HG03064 (cell line): ENCODE results near the gene PLOD2.
A peak's percentile ranks its signal among the peaks of the same experiment; 100 is the strongest.

Source experiments
- ATAC-seq: cut with Tn5 transposase; IDR thresholded peaks from one replicate; pipeline ENCODE4 v1.9.1; 2021; ENCODE audit warnings: low read depth; ENCODE audit not compliant: unreplicated experiment

Gene PLOD2

GRCh38 chr3:146160964-146161662 is at the start of gene PLOD2:
Gene PLOD2, minus strand, starts transcription at chr3:146161184. Its CDS starts 195 bp downstream, at chr3:146160989.
- no peak for ATAC-seq

GRCh38 chr3:146209371-146209770 is 48.4 kb upstream of the PLOD2 start:
- ATAC-seq: no peak

- no peak for ATAC-seq
Measured at GRCh38 chr3:146203776-146204175, 42.8 kb upstream of the PLOD2 start.

GRCh38 chr3:146200461-146201220 is 39.7 kb upstream of the PLOD2 start:
- no peak for ATAC-seq

- ATAC-seq: no peak
Measured at GRCh38 chr3:146199762-146200161, 38.8 kb upstream of the PLOD2 start.

GRCh38 chr3:146196789-146197188 is 35.8 kb upstream of the PLOD2 start:
- no peak for ATAC-seq

- ATAC-seq: no peak
Measured at GRCh38 chr3:146195605-146196004, 34.6 kb upstream of the PLOD2 start.

- no peak for ATAC-seq
Measured at GRCh38 chr3:146195030-146195429, 34.0 kb upstream of the PLOD2 start.

GRCh38 chr3:146191051-146191450 is 30.1 kb upstream of the PLOD2 start:
- no peak for ATAC-seq

- ATAC-seq: peak; percentile 88
Measured at GRCh38 chr3:146189519-146190173, 28.7 kb upstream of the PLOD2 start.

GRCh38 chr3:146187334-146187950 is 26.5 kb upstream of the PLOD2 start:
- no peak for ATAC-seq

GRCh38 chr3:146184241-146185015 is 23.4 kb upstream of the PLOD2 start:
- ATAC-seq: no peak

- no peak for ATAC-seq
Measured at GRCh38 chr3:146181216-146181615, 20.2 kb upstream of the PLOD2 start.

- no peak for ATAC-seq
Measured at GRCh38 chr3:146180376-146180775, 19.4 kb upstream of the PLOD2 start.

- ATAC-seq: no peak
Measured at GRCh38 chr3:146178006-146178689, 17.2 kb upstream of the PLOD2 start.

- no peak for ATAC-seq
Measured at GRCh38 chr3:146177519-146177918, 16.5 kb upstream of the PLOD2 start.

- ATAC-seq: no peak
Measured at GRCh38 chr3:146177072-146177471, 16.1 kb upstream of the PLOD2 start.

- ATAC-seq: no peak
Measured at GRCh38 chr3:146172586-146172985, 11.6 kb upstream of the PLOD2 start.

GRCh38 chr3:146170591-146170990 is 9.6 kb upstream of the PLOD2 start:
- no peak for ATAC-seq

- no peak for ATAC-seq
Measured at GRCh38 chr3:146169891-146170290, 8.9 kb upstream of the PLOD2 start.
